Measurements from ENCODE around the gene SLC1A7. TPM values are rescaled to one million over a fixed set of nuclear protein-coding genes. Genes with fewer than 3 reads are reported as not detected.

The SLC1A7 gene
- total and polyA plus RNA-seq, 2 experiments from 2014 or later, result not detected

DNA sequence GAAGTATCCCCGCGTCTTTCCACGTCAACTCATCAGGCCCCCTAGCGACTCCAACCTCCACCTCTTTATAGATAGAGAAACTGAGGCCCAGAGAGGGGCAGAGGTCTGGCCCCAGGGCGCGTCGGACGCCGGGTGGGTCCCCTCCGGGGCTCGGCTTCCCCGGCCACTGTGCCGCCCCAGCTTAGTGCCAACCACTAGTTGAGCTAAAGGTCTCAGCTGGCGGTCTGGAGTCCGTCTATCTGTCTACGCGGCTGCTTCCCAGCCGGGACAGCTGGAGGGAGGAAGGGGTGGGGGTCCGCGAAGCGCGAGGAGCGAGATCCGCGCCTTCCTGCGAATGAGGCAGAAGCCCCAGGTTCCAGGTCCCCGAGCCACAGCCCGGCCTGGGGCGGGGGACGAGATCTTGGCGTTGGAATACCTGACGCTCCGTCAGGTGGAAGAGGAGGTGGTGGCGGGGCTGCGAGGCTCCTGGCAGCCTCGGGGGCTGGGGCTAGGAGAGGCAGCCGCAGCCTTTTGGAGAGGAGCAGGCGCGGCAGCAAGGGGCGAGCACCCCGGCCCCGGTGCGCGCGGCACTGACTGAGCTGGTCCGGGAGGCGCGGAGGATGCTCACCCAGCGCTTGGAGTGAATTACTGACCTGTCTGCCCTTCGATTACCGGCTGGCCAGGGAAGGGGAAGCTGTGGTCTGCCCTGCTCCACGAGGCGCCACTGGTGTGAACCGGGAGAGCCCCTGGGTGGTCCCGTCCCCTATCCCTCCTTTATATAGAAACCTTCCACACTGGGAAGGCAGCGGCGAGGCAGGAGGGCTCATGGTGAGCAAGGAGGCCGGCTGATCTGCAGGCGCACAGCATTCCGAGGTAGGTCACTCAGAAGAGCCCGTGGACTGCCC lies 79.5 kb downstream of the SLC1A7 start:
- Histone ChIP-seq H3K4me3 (peak overlapping the region; percentile 68), H3K36me3 (replicated peaks; ENCODE audit: insufficient read depth, low read depth) (no peaks in the 10 kb centered on the region)

DNA sequence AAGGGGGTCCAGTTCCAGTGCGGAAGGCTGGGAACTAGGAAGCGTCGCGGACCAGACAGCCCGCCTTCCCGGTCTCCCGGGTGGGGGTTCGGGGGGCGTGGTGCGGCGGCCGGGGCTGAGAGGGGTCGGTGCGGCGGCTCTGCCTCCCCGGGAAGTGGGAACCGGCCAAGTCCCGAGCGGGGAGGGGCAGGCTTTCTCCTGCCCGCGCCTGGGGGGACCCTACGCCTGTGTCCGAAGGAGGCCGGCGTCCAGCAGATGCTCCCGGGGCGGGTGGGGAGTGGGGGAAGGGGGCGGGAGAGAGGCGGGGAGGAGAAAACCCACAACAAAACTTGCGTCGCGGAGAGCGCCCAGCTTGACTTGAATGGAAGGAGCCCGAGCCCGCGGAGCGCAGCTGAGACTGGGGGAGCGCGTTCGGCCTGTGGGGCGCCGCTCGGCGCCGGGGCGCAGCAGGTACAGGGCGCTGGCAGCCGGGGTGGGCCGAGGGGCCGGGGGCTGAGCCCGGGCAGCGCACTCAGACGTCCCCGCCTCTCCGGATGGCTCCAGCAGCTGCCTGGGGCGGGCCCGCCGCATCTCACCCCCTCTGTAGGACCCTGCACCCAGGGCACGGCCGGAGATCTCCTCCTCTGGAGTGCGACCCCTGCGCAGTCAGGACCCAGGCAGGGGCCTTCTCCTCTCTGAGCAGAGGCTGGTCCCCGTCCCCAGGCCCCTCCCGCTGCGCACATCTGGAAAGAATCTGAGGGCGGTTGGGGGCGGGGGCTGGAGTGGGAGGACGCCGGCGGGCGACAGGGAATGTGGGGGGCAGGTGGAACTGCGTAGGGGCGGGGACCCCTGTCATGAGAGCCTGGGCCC lies 80.4 kb downstream of the SLC1A7 start, which contains the start of gene PODN:
TSS of gene PODN (plus strand) at position 355 of the 849 bp plus-strand sequence. CDS start 7,643 bp downstream, outside the sequence.
- H3K4me1 ChIP-seq (ENCODE audit: insufficient read depth), result peaks cover 19% of the 10 kb centered on the region

More for the DNA sequence above, 79.5 kb downstream of the SLC1A7 start:
- Histone ChIP-seq H3K79me2 (no peaks in the 10 kb centered on the region), H2AFZ (peak overlapping the region; percentile 51), H3K9me2 (replicated peaks; ENCODE audit: insufficient read depth) (no peaks in the 10 kb centered on the region), H3K27ac (no peak overlapping the region), H3K4me2 (peak overlapping the region; percentile 99), H3K4me1 (ENCODE audit: insufficient read depth) (peaks cover 15% of the 10 kb centered on the region), H4K20me1 (ENCODE audit: insufficient read depth, poor library complexity, severe bottlenecking) (no peaks in the 10 kb centered on the region), H3K27me3 (peaks cover 57% of the 10 kb centered on the region), H3K9me3 (ENCODE audit: low read depth) (no peaks in the 10 kb centered on the region)
- TF ChIP-seq EZH2 (IDR thresholded peaks at IDR 0.05; ENCODE audit: borderline replicate concordance) (no peak), EZH2phosphoT487 (IDR thresholded peaks at IDR 0.05; ENCODE audit: low read depth, severe bottlenecking, unreplicated experiment) (no peak)
- TF ChIP-seq, protein P1, sequence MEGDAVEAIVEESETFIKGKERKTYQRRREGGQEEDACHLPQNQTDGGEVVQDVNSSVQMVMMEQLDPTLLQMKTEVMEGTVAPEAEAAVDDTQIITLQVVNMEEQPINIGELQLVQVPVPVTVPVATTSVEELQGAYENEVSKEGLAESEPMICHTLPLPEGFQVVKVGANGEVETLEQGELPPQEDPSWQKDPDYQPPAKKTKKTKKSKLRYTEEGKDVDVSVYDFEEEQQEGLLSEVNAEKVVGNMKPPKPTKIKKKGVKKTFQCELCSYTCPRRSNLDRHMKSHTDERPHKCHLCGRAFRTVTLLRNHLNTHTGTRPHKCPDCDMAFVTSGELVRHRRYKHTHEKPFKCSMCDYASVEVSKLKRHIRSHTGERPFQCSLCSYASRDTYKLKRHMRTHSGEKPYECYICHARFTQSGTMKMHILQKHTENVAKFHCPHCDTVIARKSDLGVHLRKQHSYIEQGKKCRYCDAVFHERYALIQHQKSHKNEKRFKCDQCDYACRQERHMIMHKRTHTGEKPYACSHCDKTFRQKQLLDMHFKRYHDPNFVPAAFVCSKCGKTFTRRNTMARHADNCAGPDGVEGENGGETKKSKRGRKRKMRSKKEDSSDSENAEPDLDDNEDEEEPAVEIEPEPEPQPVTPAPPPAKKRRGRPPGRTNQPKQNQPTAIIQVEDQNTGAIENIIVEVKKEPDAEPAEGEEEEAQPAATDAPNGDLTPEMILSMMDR (IDR thresholded peaks at IDR 0.05; ENCODE audit: poor library complexity), result no peak
- DNase-seq (ENCODE audit: low spot score), result no peak
- 16% methylated on average over 61 of the region's 61 CpGs for WGBS (ENCODE audit: low lambda C conversion rate, missing lambda C conversion rate)

DNA sequence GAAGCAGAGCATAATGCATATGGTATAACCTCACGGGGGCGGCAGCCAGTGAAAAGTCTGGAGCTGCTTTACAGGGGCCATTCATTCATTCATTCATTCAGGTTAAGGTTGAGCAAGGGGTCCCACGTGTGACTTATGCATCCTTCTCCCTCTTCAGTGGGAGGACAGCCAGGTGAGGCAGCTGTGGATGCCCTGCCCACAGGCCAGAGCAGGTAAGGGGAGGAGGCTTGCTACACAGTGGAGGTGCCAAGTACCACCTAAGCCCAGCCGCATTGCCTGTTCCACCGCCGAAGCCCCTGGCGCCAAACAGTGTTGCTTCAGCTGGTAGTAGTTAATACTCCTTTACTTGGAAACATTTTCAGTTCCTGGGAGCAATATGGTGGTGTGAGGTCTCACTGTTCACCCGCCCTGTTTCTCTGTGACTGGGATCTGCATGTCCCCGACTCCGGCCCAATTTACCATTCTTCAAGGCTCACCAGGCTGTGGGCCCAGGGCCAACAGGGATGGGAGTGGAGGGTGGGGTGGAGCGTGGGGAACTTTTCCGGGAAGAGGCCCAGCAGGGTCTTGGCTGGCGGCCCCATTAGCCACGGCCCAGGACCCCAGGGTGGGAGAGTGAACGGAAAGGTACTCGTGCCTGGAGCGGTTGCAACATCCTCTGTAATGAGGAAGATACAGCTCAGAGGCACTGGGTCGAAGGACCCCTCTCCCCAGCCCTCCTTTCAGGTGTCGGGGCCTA lies 81.1 kb downstream of the SLC1A7 start:
- WGBS (ENCODE audit: low lambda C conversion rate, missing lambda C conversion rate), result 42% methylated on average over 19 of the region's 19 CpGs
- Histone ChIP-seq H3K36me3 (replicated peaks; ENCODE audit: insufficient read depth, low read depth) (no peaks in the 10 kb centered on the region), H3K4me1 (ENCODE audit: insufficient read depth) (peaks cover 19% of the 10 kb centered on the region), H3K9me3 (ENCODE audit: low read depth) (no peaks in the 10 kb centered on the region), H3K4me2 (peak overlapping the region; percentile 99), H3K79me2 (no peaks in the 10 kb centered on the region), H4K20me1 (ENCODE audit: insufficient read depth, poor library complexity, severe bottlenecking) (no peaks in the 10 kb centered on the region), H3K4me3 (peak overlapping the region; percentile 68), H3K27me3 (peaks cover 57% of the 10 kb centered on the region), H3K27ac (peak overlapping the region; percentile 11), H3K9me2 (replicated peaks; ENCODE audit: insufficient read depth) (no peaks in the 10 kb centered on the region), H2AFZ (peak overlapping the region; percentile 51)
- TF ChIP-seq EZH2 (IDR thresholded peaks at IDR 0.05; ENCODE audit: borderline replicate concordance) (no peak), EZH2phosphoT487 (IDR thresholded peaks at IDR 0.05; ENCODE audit: low read depth, severe bottlenecking, unreplicated experiment) (no peak)
- TF ChIP-seq, protein P1 (IDR thresholded peaks at IDR 0.05; ENCODE audit: poor library complexity), result no peak
- DNase-seq (ENCODE audit: low spot score), result no peak

More for the DNA sequence above, 80.4 kb downstream of the SLC1A7 start, which contains the start of gene PODN:
- Histone ChIP-seq H3K4me2 (peak within 1 kb of the TSS; percentile 99), H3K27ac (peak within 1 kb of the TSS; percentile 11), H3K27me3 (peaks cover 57% of the 10 kb centered on the region), H3K4me3 (peak within 1 kb of the TSS; percentile 68), H2AFZ (peak within 1 kb of the TSS; percentile 51), H3K9me3 (ENCODE audit: low read depth) (no peaks in the 10 kb centered on the region), H3K9me2 (replicated peaks; ENCODE audit: insufficient read depth) (no peaks in the 10 kb centered on the region), H3K79me2 (no peaks in the 10 kb centered on the region), H3K36me3 (replicated peaks; ENCODE audit: insufficient read depth, low read depth) (no peaks in the 10 kb centered on the region), H4K20me1 (ENCODE audit: insufficient read depth, poor library complexity, severe bottlenecking) (no peaks in the 10 kb centered on the region)
- TF ChIP-seq, protein P1 (IDR thresholded peaks at IDR 0.05; ENCODE audit: poor library complexity), result peak; percentile 7
- TF ChIP-seq EZH2phosphoT487 (IDR thresholded peaks at IDR 0.05; ENCODE audit: low read depth, severe bottlenecking, unreplicated experiment) (no peak), EZH2 (IDR thresholded peaks at IDR 0.05; ENCODE audit: borderline replicate concordance) (no peak)
- DNase-seq (ENCODE audit: low spot score), result peak; percentile 48
- WGBS (ENCODE audit: low lambda C conversion rate, missing lambda C conversion rate), result 3% methylated on average over 15 of the region's 73 CpGs
